Esophagus squamous epithelium (tissue), 4 donors: ENCODE results near the gene PRIMPOL.
"Not testable (repeated sequence)": the region's sequence is repeated elsewhere in the genome, so short reads cannot be mapped to it uniquely, and the experiment has no call there.

Source experiments
- POLR2A ChIP-seq, 4 donors: fragments of 450-650 bp; IDR thresholded peaks; one replicate each; pipeline ENCODE4 v1.6.1; 2017; ENCODE audit warnings: antibody characterized with exemption in 4 of 4, mild to moderate bottlenecking in 4 of 4, moderate library complexity in 3 of 4
- TF ChIP-seq, protein P1 (sequence below), 6 experiments: fragments of 450-650 bp in 4 of 6; fragments of 200-600 bp in 2 of 6; sonication (generic) in 2 of 6; IDR thresholded peaks; one replicate each; pipeline ENCODE4 v1.5.1; 2016 to 2019; ENCODE audit warnings: antibody characterized with exemption in 6 of 6, mild to moderate bottlenecking in 4 of 6, moderate library complexity in 4 of 6

DNA sequence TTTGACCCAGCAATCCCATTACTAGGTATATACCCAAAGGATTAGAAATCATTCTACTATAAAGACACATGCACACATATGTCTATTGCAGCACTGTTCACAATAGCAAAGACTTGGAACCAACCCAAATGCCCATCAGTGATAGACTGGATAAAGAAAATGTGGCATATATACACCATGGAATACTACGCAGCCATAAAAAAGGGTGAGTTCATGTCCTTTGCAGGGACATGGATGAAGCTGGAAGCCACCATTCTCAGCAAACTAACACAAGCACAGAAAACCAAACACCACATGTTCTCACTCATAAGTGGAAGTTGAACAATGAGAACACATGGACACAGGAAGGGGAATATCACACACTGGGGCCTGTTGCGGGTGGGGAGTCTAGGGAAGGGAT lies 42.1 kb upstream of the PRIMPOL start:
- TF ChIP-seq, protein P1, sequence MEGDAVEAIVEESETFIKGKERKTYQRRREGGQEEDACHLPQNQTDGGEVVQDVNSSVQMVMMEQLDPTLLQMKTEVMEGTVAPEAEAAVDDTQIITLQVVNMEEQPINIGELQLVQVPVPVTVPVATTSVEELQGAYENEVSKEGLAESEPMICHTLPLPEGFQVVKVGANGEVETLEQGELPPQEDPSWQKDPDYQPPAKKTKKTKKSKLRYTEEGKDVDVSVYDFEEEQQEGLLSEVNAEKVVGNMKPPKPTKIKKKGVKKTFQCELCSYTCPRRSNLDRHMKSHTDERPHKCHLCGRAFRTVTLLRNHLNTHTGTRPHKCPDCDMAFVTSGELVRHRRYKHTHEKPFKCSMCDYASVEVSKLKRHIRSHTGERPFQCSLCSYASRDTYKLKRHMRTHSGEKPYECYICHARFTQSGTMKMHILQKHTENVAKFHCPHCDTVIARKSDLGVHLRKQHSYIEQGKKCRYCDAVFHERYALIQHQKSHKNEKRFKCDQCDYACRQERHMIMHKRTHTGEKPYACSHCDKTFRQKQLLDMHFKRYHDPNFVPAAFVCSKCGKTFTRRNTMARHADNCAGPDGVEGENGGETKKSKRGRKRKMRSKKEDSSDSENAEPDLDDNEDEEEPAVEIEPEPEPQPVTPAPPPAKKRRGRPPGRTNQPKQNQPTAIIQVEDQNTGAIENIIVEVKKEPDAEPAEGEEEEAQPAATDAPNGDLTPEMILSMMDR (IDR thresholded peaks at IDR 0.05), result not testable (repeated sequence)
- not testable (repeated sequence) for TF ChIP-seq POLR2A (IDR thresholded peaks at IDR 0.05)
